ENCODE data around the gene HPX.

The HPX gene

GRCh38 chr11:6485661-6486060 is 44.9 kb upstream of the HPX start:
- Histone ChIP-seq H3K4me3 (ENCODE audit: low read depth, low read length) (no peak overlapping the region), H3K36me3 (peaks cover 13% of the 10 kb centered on the region), H3K4me1 (no peaks in the 10 kb centered on the region), H3K27me3 (no peaks in the 10 kb centered on the region), H3K9me3 (no peaks in the 10 kb centered on the region)
- TF ChIP-seq CTCF (IDR thresholded peaks at IDR 0.05; ENCODE audit: low read depth, low read length), result no peak
- no peak for DNase-seq

- H3K27me3 ChIP-seq, result no peaks in the 10 kb centered on the region
- DNase-seq, result no peak
- no peaks in the 10 kb centered on the region for H3K4me1 ChIP-seq
- no peak for TF ChIP-seq CTCF (IDR thresholded peaks at IDR 0.05; ENCODE audit: low read depth, low read length)
- no peak overlapping the region for H3K4me3 ChIP-seq (ENCODE audit: low read depth, low read length)
- H3K36me3 ChIP-seq, result peaks cover 13% of the 10 kb centered on the region
- no peaks in the 10 kb centered on the region for H3K9me3 ChIP-seq
These were observed 42.2 kb upstream of the HPX start for GRCh38 chr11:6483015-6483414.

- H3K4me3 ChIP-seq (ENCODE audit: low read depth, low read length), result peak overlapping the region; percentile 86
- no peaks in the 10 kb centered on the region for H3K27me3 ChIP-seq
- DNase-seq, result no peak
- no peaks in the 10 kb centered on the region for H3K4me1 ChIP-seq
- no peak for TF ChIP-seq CTCF (IDR thresholded peaks at IDR 0.05; ENCODE audit: low read depth, low read length)
- no peaks in the 10 kb centered on the region for H3K9me3 ChIP-seq
- H3K36me3 ChIP-seq, result peaks cover 13% of the 10 kb centered on the region
These were observed 41.7 kb upstream of the HPX start for GRCh38 chr11:6482441-6482840.

- Histone ChIP-seq H3K36me3 (peaks cover 13% of the 10 kb centered on the region), H3K9me3 (no peaks in the 10 kb centered on the region), H3K4me1 (no peaks in the 10 kb centered on the region), H3K27me3 (no peaks in the 10 kb centered on the region), H3K4me3 (ENCODE audit: low read depth, low read length) (peak overlapping the region; percentile 86)
- no peak for DNase-seq
- TF ChIP-seq CTCF (IDR thresholded peaks at IDR 0.05; ENCODE audit: low read depth, low read length), result no peak
These were observed 41.1 kb upstream of the HPX start for GRCh38 chr11:6481924-6482275.

- H3K9me3 ChIP-seq, result no peaks in the 10 kb centered on the region
- peaks cover 13% of the 10 kb centered on the region for H3K36me3 ChIP-seq
- peak within 1 kb of the TSS; percentile 86 for H3K4me3 ChIP-seq (ENCODE audit: low read depth, low read length)
- DNase-seq, result peak; percentile 92
- TF ChIP-seq CTCF (IDR thresholded peaks at IDR 0.05; ENCODE audit: low read depth, low read length), result no peak
- no peaks in the 10 kb centered on the region for H3K27me3 ChIP-seq
- no peaks in the 10 kb centered on the region for H3K4me1 ChIP-seq
These were observed 40.5 kb upstream of the HPX start, which contains the start of the genes ARFIP2 and TIMM10B for GRCh38 chr11:6481012-6481923. TSS of gene ARFIP2 (minus strand) at chr11:6481331. CDS start at chr11:6480421, 910 bp downstream. TSS of gene TIMM10B (plus strand) at chr11:6481501. CDS start at chr11:6481517, 16 bp downstream.

GRCh38 chr11:6480299-6480914 is 39.6 kb upstream of the HPX start:
- H3K27me3 ChIP-seq, result no peaks in the 10 kb centered on the region
- TF ChIP-seq CTCF (IDR thresholded peaks at IDR 0.05; ENCODE audit: low read depth, low read length), result no peak
- no peaks in the 10 kb centered on the region for H3K4me1 ChIP-seq
- H3K4me3 ChIP-seq (ENCODE audit: low read depth, low read length), result peak overlapping the region; percentile 86
- peaks cover 13% of the 10 kb centered on the region for H3K36me3 ChIP-seq
- no peaks in the 10 kb centered on the region for H3K9me3 ChIP-seq
- DNase-seq, result no peak

Data from BE2C (cell line).